GM12878 (cell line): ENCODE measurements around the gene HES2. TPM values are rescaled to one million over a fixed set of nuclear protein-coding genes. Genes with fewer than 3 reads are reported as not detected.
"Not testable (repeated sequence)": the region's sequence is repeated elsewhere in the genome, so short reads cannot be mapped to it uniquely, and the experiment has no call there.

Source experiments
- ATAC-seq: fragments of 200-7000 bp; cut with Tn5 transposase; 3 replicates; pipeline ENCODE4 v1.9.1; 2020; ENCODE audit warnings: mild to moderate bottlenecking, moderate library complexity
- BruUV-seq: library from RNA; stranded (reverse); fragments of 400-500 nt; replicated peaks from 2 replicates; lab custom pipeline; 2021; lab: Mats Ljungman, UMichigan
- CTCF ChIA-PET: fragments of 300-600 bp; sonication (Branson Sonifier 250); formaldehyde crosslinking; extraction: SDS; loops from one replicate; lab custom pipeline; 2021; ENCODE audit warnings: inconsistent platforms; lab: Yijun Ruan, JAX
- POLR2A ChIA-PET: fragments of 350-600 bp; formaldehyde crosslinking; extraction: SDS; loops from one replicate; lab custom pipeline; 2021; ENCODE audit warnings: inconsistent platforms; lab: Charles Lee
- RAD21 ChIA-PET: fragments of 300-600 bp; sonication (Branson Sonifier 250); formaldehyde crosslinking; loops from one replicate; lab custom pipeline; 2023; ENCODE audit warnings: antibody characterized with exemption; ENCODE audit not compliant: unreplicated experiment; lab: Charles Lee
- SMC1A ChIA-PET: fragments of 300-600 bp; sonication (Branson Sonifier 250); formaldehyde crosslinking; loops from one replicate; lab custom pipeline; 2023; ENCODE audit not compliant: unreplicated experiment, uncharacterized antibody; lab: Charles Lee
- DNase-seq: peaks from one replicate; pipeline ENCODE4 v3.0.0-alpha.2; 2011; ENCODE audit warnings: low read depth, low spot score
- FAIRE-seq: peaks from 3 replicates; lab custom pipeline; 2011; peaks lifted over from hg19 to GRCh38; lab: Jason Lieb, UNC
- H2AFZ ChIP-seq: 2 replicates; pipeline ENCODE4 v1.6.0; 2011; ENCODE audit warnings: low read depth, low read length, control low read depth; ENCODE audit not compliant: control insufficient read depth
- H3K27ac ChIP-seq: 2 replicates; pipeline ENCODE4 v1.5.1; 2011; ENCODE audit warnings: control low read depth; ENCODE audit not compliant: control insufficient read depth, insufficient read depth
- H3K27me3 ChIP-seq, 2 experiments: replicated peaks in 1 of 2; 2 replicates each; pipeline versions ENCODE4 v1.6.0 to v1.6.1; 2011; ENCODE audit warnings: low read length in 1 of 2; ENCODE audit not compliant: control insufficient read depth in 2 of 2, insufficient read depth in 2 of 2
- H3K36me3 ChIP-seq, 2 experiments: 2 replicates each; pipeline ENCODE4 v1.5.1; 2011; ENCODE audit warnings: low read length in 1 of 2; ENCODE audit not compliant: control insufficient read depth in 2 of 2, insufficient read depth in 2 of 2
- H3K4me1 ChIP-seq: 2 replicates; pipeline ENCODE4 v1.6.1; 2011; ENCODE audit warnings: mild to moderate bottlenecking, low read length, moderate library complexity, mixed read lengths; ENCODE audit not compliant: control insufficient read depth, insufficient read depth
- H3K4me2 ChIP-seq: 2 replicates; pipeline ENCODE4 v1.6.0; 2011; ENCODE audit warnings: control low read depth; ENCODE audit not compliant: control insufficient read depth, insufficient read depth
- H3K4me3 ChIP-seq: fragments of 200-600 bp; sonication (generic); 2 replicates; pipeline ENCODE4 v1.5.1; 2016
- H3K79me2 ChIP-seq: 2 replicates; pipeline ENCODE4 v1.6.0; 2011; ENCODE audit warnings: low read length; ENCODE audit not compliant: control insufficient read depth, insufficient read depth
- H3K9ac ChIP-seq: 2 replicates; pipeline ENCODE4 v1.8.0; 2011; ENCODE audit warnings: low read length, control low read depth, mixed read lengths; ENCODE audit not compliant: control insufficient read depth, insufficient read depth
- H3K9me3 ChIP-seq: replicated peaks from 3 replicates; pipeline ENCODE4 v1.5.1; 2011; ENCODE audit warnings: mild to moderate bottlenecking, low read length; ENCODE audit not compliant: control insufficient read depth, insufficient read depth
- H4K20me1 ChIP-seq: 2 replicates; pipeline ENCODE4 v1.6.0; 2011; ENCODE audit not compliant: control insufficient read depth, insufficient read depth
- BHLHE40 ChIP-seq, 2 experiments: fragments of 450-650 bp in 1 of 2; IDR thresholded peaks; 2 replicates each; pipeline ENCODE4 v1.6.1; 2011 to 2017; ENCODE audit warnings: low read depth in 2 of 2, borderline replicate concordance in 1 of 2, improper control_type of control experiment in 1 of 2, low read length in 1 of 2, mild to moderate bottlenecking in 1 of 2
- E4F1 ChIP-seq: fragments of 450-650 bp; IDR thresholded peaks from 2 replicates; pipeline ENCODE4 v1.6.1; 2018; ENCODE audit warnings: borderline replicate concordance, mild to moderate bottlenecking; ENCODE audit not compliant: partially characterized antibody
- HDAC6 ChIP-seq: fragments of 200-600 bp; sonication (generic); IDR thresholded peaks from one replicate; pipeline ENCODE4 v1.8.0; 2017; ENCODE audit warnings: antibody characterized with exemption; ENCODE audit not compliant: unreplicated experiment
- WGBS: methylation state at CpG from one replicate; pipeline ENCODE4 v1.1.6; 2016; ENCODE audit warnings: low lambda C conversion rate; ENCODE audit not compliant: insufficient replicate concordance, insufficient coverage; ENCODE audit errors: missing lambda C conversion rate; 5-methylcytosine and 5-hydroxymethylcytosine counted together
- in situ Hi-C: fragments of 300-500 bp; cut with MboI; formaldehyde crosslinking; loops from 9 replicates; pipeline ENCODE4 v1.14.3; 2018; ENCODE audit warnings: mixed read lengths
- intact Hi-C: fragments of 100-400 bp; cut with micrococcal nuclease; formaldehyde crosslinking; loops from one replicate; pipeline ENCODE4 v1.14.2; 2022; ENCODE audit not compliant: unreplicated experiment
- polyA plus RNA-seq, 11 experiments: library from polyadenylated mRNA; depleted of rRNA in 4 of 11; unstranded in 6 of 11; stranded (reverse) in 5 of 11; fragments of >200 nt; fragmentation: Nextera tagmentation in 4 of 11; fragmentation: Illumina TruSeq in 1 of 11; extraction: Ambion mirVana in 4 of 11; extraction: Trizol in 1 of 11; gene quantifications; 1 replicate in 1 of 11; 2 replicates in 10 of 11; pipeline versions ENCODE4 v1.2.1 to v1.2.3, GENCODE V29; 2011 to 2016; ENCODE audit warnings: inconsistent platforms in 2 of 11, missing spikeins in 2 of 11, low read depth in 1 of 11
- total RNA-seq, 4 experiments: library from RNA; depleted of rRNA in 3 of 4; stranded (reverse); fragments of >200 nt in 3 of 4; fragmentation: Illumina TruSeq in 1 of 4; extraction: Trizol in 1 of 4; gene quantifications; 2 replicates each; pipeline versions ENCODE4 v1.2.1 to v1.2.3, GENCODE V29; 2013 to 2021

HES2 gene
- total and polyA plus RNA-seq, 10 of the 15 experiments (the other 5 are each of a cell fraction or from before 2014, with no cell fraction given), result 0.13 to 2.0 (median 0.26) TPM

- Histone ChIP-seq H3K4me2 (no peak overlapping the region), H3K4me1 (no peaks in the 10 kb centered on the region), H3K9ac (no peak overlapping the region), H2AFZ (no peak overlapping the region), H4K20me1 (no peaks in the 10 kb centered on the region), H3K79me2 (no peaks in the 10 kb centered on the region), H3K36me3 (no peaks in the 10 kb centered on the region), H3K4me3 (no peak overlapping the region), H3K27ac (no peak overlapping the region), H3K27me3 (peaks cover 0 to 4% of the 10 kb centered on the region in 2 experiments; a peak in 2 of 4 replicates), H3K9me3 (no peaks in the 10 kb centered on the region)
- ATAC-seq (peak; percentile 28), FAIRE-seq (no peak), DNase-seq (no peak)
- in situ Hi-C loops (no loop called here), intact Hi-C loops (no loop called here)
- SMC1A ChIA-PET, result no interaction called here
- POLR2A ChIA-PET, result no interaction called here
- RAD21 ChIA-PET, result no interaction called here
- CTCF ChIA-PET, result no interaction called here
- no TSS peak for BruUV-seq
- TF ChIP-seq HDAC6 (peak; percentile 80), BHLHE40 (IDR thresholded peaks at IDR 0.05; ENCODE audit: borderline replicate concordance in 1 of 2, low read depth in 2 of 2, low read length in 1 of 2) (peak in 1 of 2 experiments; percentile 45; a peak in 1 of 4 replicates), E4F1 (no peak)
- TF ChIP-seq, all 136 proteins: peak for 2
- WGBS, result 13% methylated on average over 59 of the region's 115 CpGs
Observed at GRCh38 chr1:6454856-6455751, 35.4 kb upstream of the HES2 start.

GRCh38 chr1:6453895-6454855, 34.5 kb upstream of the HES2 start:
- H3K9me3 ChIP-seq, FAIRE-seq, intact Hi-C loops, ATAC-seq, H3K4me2 ChIP-seq, POLR2A ChIA-PET, in situ Hi-C loops, H2AFZ ChIP-seq, RAD21 ChIA-PET, DNase-seq, H3K27ac ChIP-seq, H3K36me3 ChIP-seq, H3K27me3 ChIP-seq, CTCF ChIA-PET, H3K79me2 ChIP-seq, H4K20me1 ChIP-seq, H3K4me1 ChIP-seq, BruUV-seq, H3K4me3 ChIP-seq, SMC1A ChIA-PET, H3K9ac ChIP-seq: not testable (repeated sequence)
- WGBS, result 42% methylated on average over 73 of the region's 85 CpGs
